ENCODE measurements around the gene KSR2. TPM values are rescaled to one million over a fixed set of nuclear protein-coding genes. Genes with fewer than 3 reads are reported as not detected.
"Not testable (repeated sequence)": the region's sequence is repeated elsewhere in the genome, so short reads cannot be mapped to it uniquely, and the experiment has no call there.

KSR2 gene
- total RNA-seq, 1 donor = under 0.01 TPM

- Histone ChIP-seq H3K79me2 (ENCODE audit: insufficient read depth, low read length) (no peaks in the 10 kb centered on the region), H3K4me2 (ENCODE audit: insufficient read depth, low read length) (no peak overlapping the region), H3K27me3 (ENCODE audit: insufficient read depth, low read length) (no peaks in the 10 kb centered on the region), H3K4me1 (ENCODE audit: insufficient read depth, low read length) (no peaks in the 10 kb centered on the region), H2AFZ (ENCODE audit: low read length) (no peak overlapping the region), H3K27ac (ENCODE audit: low read depth, low read length) (no peak overlapping the region), H3K9me3 (ENCODE audit: low read depth, low read length) (peaks cover 2% of the 10 kb centered on the region), H3K36me3 (ENCODE audit: insufficient read depth, low read length) (no peaks in the 10 kb centered on the region), H3K4me3 (ENCODE audit: insufficient read depth, low read length) (no peak overlapping the region), H4K20me1 (ENCODE audit: insufficient read depth, low read length) (no peaks in the 10 kb centered on the region)
- TF ChIP-seq, protein P1, sequence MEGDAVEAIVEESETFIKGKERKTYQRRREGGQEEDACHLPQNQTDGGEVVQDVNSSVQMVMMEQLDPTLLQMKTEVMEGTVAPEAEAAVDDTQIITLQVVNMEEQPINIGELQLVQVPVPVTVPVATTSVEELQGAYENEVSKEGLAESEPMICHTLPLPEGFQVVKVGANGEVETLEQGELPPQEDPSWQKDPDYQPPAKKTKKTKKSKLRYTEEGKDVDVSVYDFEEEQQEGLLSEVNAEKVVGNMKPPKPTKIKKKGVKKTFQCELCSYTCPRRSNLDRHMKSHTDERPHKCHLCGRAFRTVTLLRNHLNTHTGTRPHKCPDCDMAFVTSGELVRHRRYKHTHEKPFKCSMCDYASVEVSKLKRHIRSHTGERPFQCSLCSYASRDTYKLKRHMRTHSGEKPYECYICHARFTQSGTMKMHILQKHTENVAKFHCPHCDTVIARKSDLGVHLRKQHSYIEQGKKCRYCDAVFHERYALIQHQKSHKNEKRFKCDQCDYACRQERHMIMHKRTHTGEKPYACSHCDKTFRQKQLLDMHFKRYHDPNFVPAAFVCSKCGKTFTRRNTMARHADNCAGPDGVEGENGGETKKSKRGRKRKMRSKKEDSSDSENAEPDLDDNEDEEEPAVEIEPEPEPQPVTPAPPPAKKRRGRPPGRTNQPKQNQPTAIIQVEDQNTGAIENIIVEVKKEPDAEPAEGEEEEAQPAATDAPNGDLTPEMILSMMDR (IDR thresholded peaks at IDR 0.05; ENCODE audit: extremely low read depth, low read depth, low read length) = no peak
- DNase-seq (ENCODE audit: insufficient read length, low spot score, missing footprints) = no peak
Observed at GRCh38 chr12:117896009-117896408, 72.8 kb downstream of the KSR2 start.

DNA sequence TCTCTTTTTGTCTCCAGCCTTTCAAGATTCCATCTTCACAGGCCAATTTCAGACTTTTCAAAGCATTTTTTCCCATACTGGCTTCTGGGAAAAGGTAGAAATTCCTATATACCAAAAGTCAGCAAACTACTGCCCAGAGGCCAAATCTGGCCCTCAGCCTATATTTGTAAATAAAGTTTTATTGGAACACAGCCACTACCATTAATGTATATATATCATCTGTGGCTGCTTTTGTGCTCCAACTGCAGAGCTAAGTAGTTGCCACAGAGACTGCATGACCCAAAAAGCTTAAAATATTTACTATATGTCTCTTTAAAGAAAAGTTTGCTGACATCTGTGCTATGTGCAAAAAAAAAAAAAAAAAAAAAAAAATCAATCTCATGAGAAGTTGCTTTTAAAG lies 76.3 kb downstream of the KSR2 start:
- H2AFZ ChIP-seq (ENCODE audit: low read length) = no peak overlapping the region
- no peaks in the 10 kb centered on the region for H3K79me2 ChIP-seq (ENCODE audit: insufficient read depth, low read length)
- no peak for DNase-seq (ENCODE audit: insufficient read length, low spot score, missing footprints)
- TF ChIP-seq, protein P1 (IDR thresholded peaks at IDR 0.05; ENCODE audit: extremely low read depth, low read depth, low read length) = no peak
- H3K4me3 ChIP-seq (ENCODE audit: insufficient read depth, low read length) = no peak overlapping the region
- no peaks in the 10 kb centered on the region for H3K36me3 ChIP-seq (ENCODE audit: insufficient read depth, low read length)
- H3K27ac ChIP-seq (ENCODE audit: low read depth, low read length) = no peak overlapping the region
- H3K9me3 ChIP-seq (ENCODE audit: low read depth, low read length) = no peaks in the 10 kb centered on the region
- no peaks in the 10 kb centered on the region for H4K20me1 ChIP-seq (ENCODE audit: insufficient read depth, low read length)
- H3K4me2 ChIP-seq (ENCODE audit: insufficient read depth, low read length) = no peak overlapping the region
- no peaks in the 10 kb centered on the region for H3K27me3 ChIP-seq (ENCODE audit: insufficient read depth, low read length)
- H3K4me1 ChIP-seq (ENCODE audit: insufficient read depth, low read length) = no peaks in the 10 kb centered on the region

DNA sequence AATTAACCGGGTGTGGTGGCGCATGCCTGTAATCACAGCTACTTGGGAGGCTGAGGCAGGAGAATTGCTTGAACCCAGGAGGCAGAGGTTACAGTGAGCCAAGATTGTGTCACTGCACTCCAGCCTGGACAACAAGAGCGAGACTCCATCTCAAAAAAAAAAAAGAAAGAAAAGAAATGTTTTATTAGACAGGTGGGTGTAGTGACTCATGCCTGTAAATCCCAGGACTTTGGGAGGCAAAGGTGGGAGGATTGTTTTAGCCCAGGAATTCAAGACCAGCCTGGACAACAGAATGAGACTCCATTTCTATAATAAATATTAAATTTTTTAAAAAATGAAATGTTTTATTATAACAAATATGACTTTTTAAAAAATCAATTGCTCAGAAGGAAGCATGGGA lies 77.5 kb downstream of the KSR2 start:
- H3K36me3 ChIP-seq (ENCODE audit: insufficient read depth, low read length); H3K4me2 ChIP-seq (ENCODE audit: insufficient read depth, low read length); H2AFZ ChIP-seq (ENCODE audit: low read length); DNase-seq (ENCODE audit: insufficient read length, low spot score, missing footprints); H3K4me1 ChIP-seq (ENCODE audit: insufficient read depth, low read length); H3K79me2 ChIP-seq (ENCODE audit: insufficient read depth, low read length); H3K9me3 ChIP-seq (ENCODE audit: low read depth, low read length); H3K27ac ChIP-seq (ENCODE audit: low read depth, low read length); H3K27me3 ChIP-seq (ENCODE audit: insufficient read depth, low read length); H3K4me3 ChIP-seq (ENCODE audit: insufficient read depth, low read length); H4K20me1 ChIP-seq (ENCODE audit: insufficient read depth, low read length): not testable (repeated sequence)

GRCh38 chr12:117890644-117891043 lies 78.1 kb downstream of the KSR2 start:
- Histone ChIP-seq H3K4me1 (ENCODE audit: insufficient read depth, low read length) (no peaks in the 10 kb centered on the region), H3K9me3 (ENCODE audit: low read depth, low read length) (no peaks in the 10 kb centered on the region), H3K79me2 (ENCODE audit: insufficient read depth, low read length) (no peaks in the 10 kb centered on the region), H3K36me3 (ENCODE audit: insufficient read depth, low read length) (no peaks in the 10 kb centered on the region), H3K4me3 (ENCODE audit: insufficient read depth, low read length) (no peak overlapping the region), H3K27me3 (ENCODE audit: insufficient read depth, low read length) (no peaks in the 10 kb centered on the region), H2AFZ (ENCODE audit: low read length) (no peak overlapping the region), H4K20me1 (ENCODE audit: insufficient read depth, low read length) (no peaks in the 10 kb centered on the region), H3K27ac (ENCODE audit: low read depth, low read length) (no peak overlapping the region), H3K4me2 (ENCODE audit: insufficient read depth, low read length) (no peak overlapping the region)
- peak; percentile 71 for DNase-seq (ENCODE audit: insufficient read length, low spot score, missing footprints)
- TF ChIP-seq, protein P1 (IDR thresholded peaks at IDR 0.05; ENCODE audit: extremely low read depth, low read depth, low read length) = no peak

Measured in osteoblast (primary cell).